ENCODE measurements around the gene ACTBL2.

- TF ChIP-seq POLR2A (IDR thresholded peaks at IDR 0.05) (no peak), CTCF (IDR thresholded peaks at IDR 0.05) (no peak)
Observed at GRCh38 chr5:57446966-57447365, 35.6 kb downstream of the ACTBL2 start.
